ENCODE results near the gene ASIC2.

ASIC2 gene

DNA sequence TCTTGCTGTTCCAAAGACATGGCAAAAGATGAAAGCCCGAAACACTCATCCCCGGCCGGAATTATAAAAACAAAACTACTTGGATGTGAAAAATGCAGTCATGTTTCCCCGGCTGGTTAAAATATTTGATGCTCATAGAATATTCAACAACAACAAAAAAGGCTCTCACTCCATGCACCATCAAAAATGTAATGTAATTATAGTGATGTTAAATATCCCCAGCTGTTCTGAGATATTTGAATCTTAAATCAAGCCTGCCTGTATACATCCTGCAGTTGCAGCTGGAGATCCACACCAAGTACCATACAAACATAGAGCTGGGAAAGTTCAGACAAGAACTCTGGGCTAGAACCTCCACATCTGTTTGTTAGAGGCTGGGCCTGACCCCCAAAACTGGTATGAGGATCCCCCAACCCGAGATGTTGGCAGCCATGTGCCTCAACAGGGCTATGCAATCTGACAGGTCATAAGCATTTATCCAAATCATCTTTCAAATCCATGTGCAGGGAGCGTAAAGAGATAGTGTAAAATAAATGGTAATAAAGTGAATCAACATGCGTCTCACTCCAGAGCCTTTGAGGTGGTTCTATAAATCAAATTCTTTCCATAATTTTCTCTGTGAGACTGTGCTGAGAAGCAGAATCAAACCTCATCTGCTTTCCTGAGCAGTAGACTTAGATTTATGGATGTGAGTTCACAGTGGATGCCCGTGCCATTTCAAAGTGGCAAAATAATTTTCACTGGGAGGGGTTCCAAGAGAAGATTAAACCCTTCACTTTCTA lies 12.7 kb downstream of the ASIC2 start:
- DNase-seq (ENCODE audit: low read depth in 1 of 2, low spot score in 1 of 2) = no peak
- TF ChIP-seq JUND (IDR thresholded peaks at IDR 0.05; ENCODE audit: low read depth) = no peak
- in situ Hi-C loops (cut with HindIII; ENCODE audit: low pct_unique_long_range_greater_than_20kb, low sequenced_read_pairs) = no loop called here

GRCh38 chr17:33277436-33278100 lies 15.5 kb downstream of the ASIC2 start:
- no peak for TF ChIP-seq JUND (IDR thresholded peaks at IDR 0.05; ENCODE audit: low read depth)
- in situ Hi-C loops (cut with HindIII; ENCODE audit: low pct_unique_long_range_greater_than_20kb, low sequenced_read_pairs) = no loop called here
- DNase-seq (ENCODE audit: low read depth in 1 of 2, low spot score in 1 of 2) = no peak

- in situ Hi-C loops (cut with HindIII; ENCODE audit: low pct_unique_long_range_greater_than_20kb, low sequenced_read_pairs) = no loop called here
- TF ChIP-seq JUND (IDR thresholded peaks at IDR 0.05; ENCODE audit: low read depth) = no peak
- no peak for DNase-seq (ENCODE audit: low read depth in 1 of 2, low spot score in 1 of 2)
These were observed 19.2 kb downstream of the ASIC2 start for GRCh38 chr17:33273743-33274410.

DNA sequence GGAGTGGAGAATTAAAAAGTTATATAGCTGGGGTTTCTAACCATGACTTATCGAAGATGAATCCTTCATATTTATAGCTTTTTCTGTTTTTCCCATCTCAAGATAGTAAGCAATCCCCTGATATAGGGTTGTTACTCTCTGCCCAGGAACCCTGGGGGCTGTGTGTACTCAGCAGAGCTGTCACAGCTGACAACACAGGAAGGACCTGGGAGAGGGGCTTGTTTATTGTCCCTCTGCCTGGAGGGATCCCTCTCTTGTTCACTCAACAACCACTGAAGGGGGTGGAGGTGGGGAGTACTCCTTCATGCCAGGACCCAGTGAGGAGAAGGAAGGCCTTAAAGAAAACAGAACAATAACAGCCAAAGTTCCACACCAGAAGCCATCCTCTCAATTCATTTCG lies 19.8 kb downstream of the ASIC2 start:
- DNase-seq (ENCODE audit: low read depth in 1 of 2, low spot score in 1 of 2) = no peak
- in situ Hi-C loops (cut with HindIII; ENCODE audit: low pct_unique_long_range_greater_than_20kb, low sequenced_read_pairs) = no loop called here
- TF ChIP-seq JUND (IDR thresholded peaks at IDR 0.05; ENCODE audit: low read depth) = no peak

DNA sequence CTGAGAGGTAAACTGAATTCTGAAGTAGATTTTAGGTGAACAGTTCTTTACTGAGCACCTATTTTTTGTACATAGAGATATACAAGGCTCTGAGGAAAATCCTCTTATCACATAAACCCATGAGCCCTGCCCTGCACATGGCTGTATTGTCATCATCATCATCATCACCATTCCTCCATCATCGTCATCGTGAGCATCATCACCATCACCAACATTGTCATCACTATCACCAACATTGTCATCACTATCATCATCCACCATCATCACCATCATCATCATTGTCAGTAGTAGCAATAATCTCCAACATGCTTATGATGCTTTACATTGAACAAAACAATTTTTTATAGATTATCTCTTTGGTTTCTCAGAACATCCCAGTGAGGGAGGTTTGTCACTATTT lies 20.7 kb downstream of the ASIC2 start:
- TF ChIP-seq JUND (IDR thresholded peaks at IDR 0.05; ENCODE audit: low read depth) = no peak
- DNase-seq (ENCODE audit: low read depth in 1 of 2, low spot score in 1 of 2) = no peak
- in situ Hi-C loops (cut with HindIII; ENCODE audit: low pct_unique_long_range_greater_than_20kb, low sequenced_read_pairs) = no loop called here

GRCh38 chr17:33269337-33270060 lies 23.6 kb downstream of the ASIC2 start:
- DNase-seq (ENCODE audit: low read depth in 1 of 2, low spot score in 1 of 2) = no peak
- in situ Hi-C loops (cut with HindIII; ENCODE audit: low pct_unique_long_range_greater_than_20kb, low sequenced_read_pairs) = no loop called here
- TF ChIP-seq JUND (IDR thresholded peaks at IDR 0.05; ENCODE audit: low read depth) = no peak

- TF ChIP-seq JUND (IDR thresholded peaks at IDR 0.05; ENCODE audit: low read depth) = no peak
- in situ Hi-C loops (cut with HindIII; ENCODE audit: low pct_unique_long_range_greater_than_20kb, low sequenced_read_pairs) = no loop called here
- no peak for DNase-seq (ENCODE audit: low read depth in 1 of 2, low spot score in 1 of 2)
These were observed 25.1 kb downstream of the ASIC2 start for GRCh38 chr17:33267851-33268548.

DNA sequence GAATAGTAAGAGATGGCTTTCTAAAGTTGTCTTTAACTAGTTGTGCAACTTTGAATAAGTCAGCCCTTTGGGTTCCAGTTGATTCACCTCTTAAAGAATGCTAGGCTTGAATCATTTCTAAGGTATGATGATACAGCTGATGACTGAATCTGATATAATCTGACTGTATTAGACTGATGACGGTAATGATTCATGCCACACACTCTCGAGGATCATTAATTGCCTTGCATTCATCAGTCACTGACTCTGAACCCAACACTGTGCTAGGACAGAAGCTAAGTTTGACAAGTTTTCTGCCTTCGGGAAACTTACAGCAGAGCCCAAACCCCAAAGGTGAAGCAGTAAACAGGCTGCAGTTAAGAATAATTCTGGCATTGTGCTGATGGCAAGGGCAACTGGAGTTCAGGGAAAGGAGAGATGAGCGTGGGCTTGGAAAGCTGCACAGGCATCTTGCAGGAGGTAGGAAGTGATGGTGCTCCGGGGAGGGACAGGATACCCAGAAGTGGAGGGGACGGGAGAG lies 25.8 kb downstream of the ASIC2 start:
- in situ Hi-C loops (cut with HindIII; ENCODE audit: low pct_unique_long_range_greater_than_20kb, low sequenced_read_pairs) = no loop called here
- no peak for TF ChIP-seq JUND (IDR thresholded peaks at IDR 0.05; ENCODE audit: low read depth)

DNA sequence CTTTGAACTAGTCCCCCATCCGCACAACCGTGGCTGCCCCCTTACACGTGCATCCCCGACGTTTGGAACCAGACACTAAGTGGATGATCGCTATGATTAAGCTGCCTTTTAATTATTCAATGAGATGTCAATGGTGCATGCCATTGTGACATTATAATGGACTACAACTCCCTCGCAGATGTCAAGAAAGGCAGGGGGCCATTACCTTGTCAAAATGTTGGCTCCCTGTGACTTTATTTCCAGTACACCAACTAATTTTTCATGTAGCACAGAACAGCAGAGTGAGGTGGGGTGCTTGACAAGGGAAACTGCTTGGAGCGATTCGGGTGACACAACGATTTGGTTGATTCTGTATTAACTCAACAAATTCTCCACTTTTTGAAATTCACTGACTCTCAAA lies 26.5 kb downstream of the ASIC2 start:
- in situ Hi-C loops (cut with HindIII; ENCODE audit: low pct_unique_long_range_greater_than_20kb, low sequenced_read_pairs) = no loop called here
- DNase-seq (ENCODE audit: low read depth in 1 of 2, low spot score in 1 of 2) = no peak
- TF ChIP-seq JUND (IDR thresholded peaks at IDR 0.05; ENCODE audit: low read depth) = no peak

More for the DNA sequence above, 25.8 kb downstream of the ASIC2 start:
- no peak for DNase-seq (ENCODE audit: low read depth in 1 of 2, low spot score in 1 of 2)

GRCh38 chr17:33266116-33266515 lies 27.0 kb downstream of the ASIC2 start:
- no peak for DNase-seq (ENCODE audit: low read depth in 1 of 2, low spot score in 1 of 2)
- TF ChIP-seq JUND (IDR thresholded peaks at IDR 0.05; ENCODE audit: low read depth) = no peak
- in situ Hi-C loops (cut with HindIII; ENCODE audit: low pct_unique_long_range_greater_than_20kb, low sequenced_read_pairs) = no loop called here

- in situ Hi-C loops (cut with HindIII; ENCODE audit: low pct_unique_long_range_greater_than_20kb, low sequenced_read_pairs) = no loop called here
- DNase-seq (ENCODE audit: low read depth in 1 of 2, low spot score in 1 of 2) = no peak
- no peak for TF ChIP-seq JUND (IDR thresholded peaks at IDR 0.05; ENCODE audit: low read depth)
These were observed 29.7 kb downstream of the ASIC2 start for GRCh38 chr17:33263396-33263795.
